Measurements from ENCODE around the gene TEX261.

DNA sequence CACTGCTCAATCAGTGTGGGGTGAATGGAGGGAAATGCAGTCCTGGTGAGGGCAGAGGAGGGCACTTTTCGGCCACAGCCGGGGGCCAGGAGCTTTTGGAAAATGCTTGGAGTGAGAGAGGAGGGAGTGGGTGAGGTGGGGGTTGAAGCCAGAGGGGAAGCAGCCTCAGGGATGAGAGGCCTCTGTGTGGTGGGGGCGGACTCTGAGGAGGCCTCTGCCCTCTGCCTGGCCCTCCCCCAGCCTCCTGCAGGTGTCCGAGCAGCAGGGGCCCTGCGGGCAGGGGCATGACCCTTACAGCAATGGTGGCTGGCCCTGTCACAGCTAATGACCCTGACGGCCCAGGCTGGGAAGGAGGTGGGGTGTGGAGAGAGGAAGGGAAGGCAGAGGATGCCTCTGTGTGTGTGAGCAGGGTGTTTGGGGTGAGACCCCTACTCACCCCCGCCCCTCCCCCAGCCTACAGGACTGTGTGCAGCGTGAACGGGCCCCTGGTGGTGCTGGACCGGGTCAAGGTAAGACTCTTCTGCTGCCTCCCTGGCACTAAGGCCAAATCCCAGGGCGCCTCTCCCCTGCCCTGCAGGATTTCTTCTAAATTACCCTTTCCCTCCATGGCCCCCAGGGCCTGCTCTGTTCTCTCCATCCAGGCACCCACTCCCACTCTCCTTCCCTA lies 51.3 kb downstream of the TEX261 start:
- TF ChIP-seq, protein P1, sequence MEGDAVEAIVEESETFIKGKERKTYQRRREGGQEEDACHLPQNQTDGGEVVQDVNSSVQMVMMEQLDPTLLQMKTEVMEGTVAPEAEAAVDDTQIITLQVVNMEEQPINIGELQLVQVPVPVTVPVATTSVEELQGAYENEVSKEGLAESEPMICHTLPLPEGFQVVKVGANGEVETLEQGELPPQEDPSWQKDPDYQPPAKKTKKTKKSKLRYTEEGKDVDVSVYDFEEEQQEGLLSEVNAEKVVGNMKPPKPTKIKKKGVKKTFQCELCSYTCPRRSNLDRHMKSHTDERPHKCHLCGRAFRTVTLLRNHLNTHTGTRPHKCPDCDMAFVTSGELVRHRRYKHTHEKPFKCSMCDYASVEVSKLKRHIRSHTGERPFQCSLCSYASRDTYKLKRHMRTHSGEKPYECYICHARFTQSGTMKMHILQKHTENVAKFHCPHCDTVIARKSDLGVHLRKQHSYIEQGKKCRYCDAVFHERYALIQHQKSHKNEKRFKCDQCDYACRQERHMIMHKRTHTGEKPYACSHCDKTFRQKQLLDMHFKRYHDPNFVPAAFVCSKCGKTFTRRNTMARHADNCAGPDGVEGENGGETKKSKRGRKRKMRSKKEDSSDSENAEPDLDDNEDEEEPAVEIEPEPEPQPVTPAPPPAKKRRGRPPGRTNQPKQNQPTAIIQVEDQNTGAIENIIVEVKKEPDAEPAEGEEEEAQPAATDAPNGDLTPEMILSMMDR (IDR thresholded peaks at IDR 0.05): no peak
- TF ChIP-seq EZH2phosphoT487 (IDR thresholded peaks at IDR 0.05): no peak
- no peak for TF ChIP-seq EZH2 (IDR thresholded peaks at IDR 0.05)

All from neural progenitor cell (in vitro differentiated cells).